Measurements from ENCODE around the gene TOGARAM1.
"Not testable (repeated sequence)": the region's sequence is repeated elsewhere in the genome, so short reads cannot be mapped to it uniquely, and the experiment has no call there.

TOGARAM1 gene

GRCh38 chr14:45041641-45042040, 79.7 kb downstream of the TOGARAM1 start:
- no peak for DNase-seq

GRCh38 chr14:45044638-45045037, 82.6 kb downstream of the TOGARAM1 start:
- DNase-seq = no peak

- no peak for DNase-seq
Observed at GRCh38 chr14:45048385-45048784, 86.4 kb downstream of the TOGARAM1 start.

- DNase-seq = no peak
Observed at GRCh38 chr14:45051180-45051579, 89.2 kb downstream of the TOGARAM1 start.

- no peak for DNase-seq
Observed at GRCh38 chr14:45051896-45052295, 89.9 kb downstream of the TOGARAM1 start.

GRCh38 chr14:45057349-45057748, 95.4 kb downstream of the TOGARAM1 start:
- no peak for DNase-seq

DNA sequence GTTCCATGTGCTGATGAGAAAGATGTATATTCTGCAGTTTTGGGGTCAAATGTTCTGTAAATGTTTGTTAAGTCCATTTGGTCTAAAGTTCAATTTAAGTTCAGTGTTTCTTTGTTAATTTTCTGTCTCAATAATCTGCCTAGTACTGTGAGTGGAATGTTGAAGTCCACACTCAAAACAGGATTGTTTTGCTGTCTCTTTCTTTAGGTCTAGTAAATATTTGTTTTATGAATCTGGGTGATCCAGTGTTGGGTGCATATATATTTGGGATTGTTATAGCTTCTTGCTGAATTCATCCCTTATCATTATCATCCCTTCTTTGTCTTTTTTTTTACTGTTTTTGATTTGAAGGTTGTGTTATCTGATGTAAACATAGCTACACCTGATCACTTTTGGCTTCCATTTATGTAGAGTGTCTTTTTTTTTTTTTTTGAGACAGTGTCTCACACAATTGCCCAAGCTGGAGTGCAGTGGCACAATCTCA, 95.9 kb downstream of the TOGARAM1 start:
- no peak for DNase-seq

DNA sequence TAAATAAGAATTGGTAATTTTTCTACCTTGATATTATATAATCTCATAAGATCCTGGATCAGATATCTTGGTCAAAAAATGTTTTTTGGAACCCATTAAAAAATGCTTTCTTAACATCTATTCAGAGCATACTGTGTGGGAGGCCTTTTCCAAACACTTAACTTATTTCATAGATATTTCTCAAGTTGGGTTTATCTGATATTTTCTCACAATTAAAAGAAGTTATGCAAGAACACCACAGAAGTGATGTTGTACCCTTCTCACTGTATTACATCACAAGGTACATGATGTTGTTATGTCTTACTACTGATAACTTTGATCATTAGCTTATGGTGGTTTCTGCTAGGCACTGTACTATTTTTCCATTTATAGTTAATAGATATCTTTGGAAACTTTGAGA, 98.6 kb downstream of the TOGARAM1 start:
- no peak for DNase-seq

GRCh38 chr14:45065540-45065939, 103.5 kb downstream of the TOGARAM1 start:
- DNase-seq = no peak

GRCh38 chr14:45065956-45066355, 104.0 kb downstream of the TOGARAM1 start:
- DNase-seq = no peak

- no peak for DNase-seq
Observed at GRCh38 chr14:45066667-45067066, 104.7 kb downstream of the TOGARAM1 start.

GRCh38 chr14:45068396-45068795, 106.4 kb downstream of the TOGARAM1 start:
- DNase-seq = no peak

DNA sequence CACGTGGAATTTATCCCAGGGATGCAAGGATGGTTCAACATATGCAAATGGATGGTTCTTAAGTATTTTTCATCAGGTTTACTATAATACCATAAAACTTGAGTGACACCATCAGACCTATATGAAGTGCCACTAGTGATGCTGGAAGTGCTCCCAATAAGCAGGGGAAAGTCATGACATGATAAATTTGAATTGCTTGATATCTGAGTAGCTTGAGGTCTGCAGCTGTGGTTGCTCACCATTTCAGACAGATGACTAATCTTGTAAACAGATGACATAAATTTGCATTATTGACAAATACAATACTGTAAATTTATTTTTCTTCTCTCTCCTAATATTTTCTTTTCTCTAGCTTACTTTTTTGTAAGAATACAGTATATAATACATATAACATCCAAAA, 108.2 kb downstream of the TOGARAM1 start:
- DNase-seq = no peak

- no peak for DNase-seq
Observed at GRCh38 chr14:45072126-45072525, 110.1 kb downstream of the TOGARAM1 start.

- no peak for DNase-seq
Observed at GRCh38 chr14:45073231-45073879, 111.4 kb downstream of the TOGARAM1 start.

GRCh38 chr14:45078323-45078722, 116.3 kb downstream of the TOGARAM1 start:
- DNase-seq = no peak

- not testable (repeated sequence) for DNase-seq
Observed at GRCh38 chr14:45080416-45080968, 118.5 kb downstream of the TOGARAM1 start.

DNA sequence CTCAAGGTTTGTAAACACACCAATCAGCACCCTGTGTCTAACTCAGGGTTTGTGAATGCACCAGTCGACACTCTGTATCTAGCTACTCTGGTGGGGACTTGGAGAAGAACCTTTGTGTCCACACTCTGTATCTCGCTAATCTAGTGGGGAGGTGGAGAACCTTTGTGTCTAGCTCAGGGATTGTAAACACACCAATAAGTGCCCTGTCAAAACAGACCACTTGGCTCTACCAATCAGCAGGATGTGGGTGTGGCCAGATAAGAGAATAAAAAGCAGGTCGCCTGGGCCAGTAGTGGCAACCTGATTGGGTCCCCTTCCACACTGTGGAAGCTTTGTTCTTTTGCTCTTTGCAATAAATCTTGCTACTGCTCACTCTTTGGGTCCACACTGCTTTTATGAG, 119.1 kb downstream of the TOGARAM1 start:
- DNase-seq = not testable (repeated sequence)

DNA sequence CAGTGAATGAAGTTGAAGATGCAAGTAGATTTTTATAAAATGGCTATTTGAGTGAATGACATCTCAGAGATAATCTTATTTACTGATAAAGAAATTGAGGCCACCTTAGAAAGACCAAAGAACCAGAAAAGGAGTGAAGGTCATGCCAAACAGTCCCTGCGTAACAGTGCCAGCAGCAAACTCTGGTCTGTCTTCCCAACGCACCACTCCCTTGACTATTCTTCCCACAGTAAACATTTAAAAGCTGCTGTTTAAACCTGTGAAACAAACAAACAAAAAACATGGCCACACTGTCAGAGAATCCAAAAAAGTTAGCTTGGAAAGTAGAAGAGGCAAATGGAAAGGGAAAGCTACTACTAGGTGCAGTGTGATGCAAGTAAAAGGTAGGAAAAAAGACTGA, 120.4 kb downstream of the TOGARAM1 start:
- no peak for DNase-seq

DNA sequence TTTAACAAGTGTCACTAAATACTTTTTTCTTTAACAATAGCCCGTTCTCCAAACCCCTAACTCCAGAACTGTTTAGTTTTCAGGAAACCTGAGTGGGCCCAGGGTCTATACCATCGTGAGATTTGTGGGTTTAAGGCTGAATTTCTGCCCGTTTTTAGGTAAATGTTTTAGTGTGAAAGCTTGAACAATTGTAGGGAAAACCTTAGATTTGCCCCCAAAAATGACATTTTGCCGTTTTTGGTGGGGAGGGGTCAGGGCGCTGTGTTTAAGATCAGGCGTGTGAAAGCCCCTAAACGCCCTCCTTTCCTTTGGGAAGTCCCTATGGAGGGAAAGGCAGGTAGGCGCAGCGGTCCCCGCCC, 121.6 kb downstream of the TOGARAM1 start:
- no peak for DNase-seq

- peak; percentile 78 for DNase-seq
Observed at GRCh38 chr14:45083976-45084722, 122.2 kb downstream of the TOGARAM1 start, which contains the start of gene PRPF39. TSS of gene PRPF39 (plus strand) at chr14:45084116. CDS start at chr14:45095240, 11,124 bp downstream.

- no peak for DNase-seq
Observed at GRCh38 chr14:45084946-45085346, 123.0 kb downstream of the TOGARAM1 start.

DNA sequence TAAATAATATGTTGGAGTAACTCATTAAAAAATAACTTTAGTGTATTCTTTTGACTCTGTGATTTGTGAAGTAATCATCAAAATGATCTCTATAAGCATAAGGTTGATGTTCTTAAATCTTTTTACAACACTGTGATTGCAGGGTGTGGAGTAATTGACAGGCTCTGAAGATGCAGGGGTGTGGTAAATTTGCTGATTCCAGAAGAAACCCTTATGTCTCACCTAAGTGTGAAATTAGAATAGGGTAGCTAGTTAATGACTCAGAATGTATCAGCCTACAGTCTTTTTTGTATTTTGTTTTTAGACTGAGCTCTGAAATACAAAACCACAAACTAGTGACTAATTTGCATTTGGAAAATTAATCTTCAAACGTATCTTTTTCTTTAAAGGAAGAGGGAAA, 127.8 kb downstream of the TOGARAM1 start:
- DNase-seq = no peak

DNA sequence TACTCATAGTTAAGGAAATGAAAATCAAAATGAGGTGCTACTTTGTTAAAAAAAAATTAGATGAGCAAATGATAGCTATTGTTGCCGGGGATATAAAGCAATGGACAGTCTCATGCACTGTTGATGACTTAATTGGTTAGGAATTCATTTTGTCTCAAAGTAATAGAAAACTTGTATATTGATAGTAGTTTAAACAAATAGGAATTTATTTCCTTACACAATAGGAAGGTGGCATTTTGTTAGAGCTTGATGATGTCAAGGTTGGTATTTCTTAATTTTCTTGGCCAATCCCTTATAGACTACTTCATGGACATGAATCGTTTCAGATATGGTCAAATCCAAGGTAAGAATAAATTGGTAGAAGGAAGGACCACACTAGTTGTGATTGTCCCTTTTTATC, 129.7 kb downstream of the TOGARAM1 start:
- no peak for DNase-seq

Measured in NCI-H1048 (cell line).